ENCODE results near the gene MICU1. TPM values are rescaled to one million over a fixed set of nuclear protein-coding genes. Genes with fewer than 3 reads are reported as not detected.

The MICU1 gene
- total and polyA plus RNA-seq, 2 of the 13 experiments (the other 11 are each of a cell fraction or from before 2014, with no cell fraction given): 32.5 to 56.1 TPM

DNA sequence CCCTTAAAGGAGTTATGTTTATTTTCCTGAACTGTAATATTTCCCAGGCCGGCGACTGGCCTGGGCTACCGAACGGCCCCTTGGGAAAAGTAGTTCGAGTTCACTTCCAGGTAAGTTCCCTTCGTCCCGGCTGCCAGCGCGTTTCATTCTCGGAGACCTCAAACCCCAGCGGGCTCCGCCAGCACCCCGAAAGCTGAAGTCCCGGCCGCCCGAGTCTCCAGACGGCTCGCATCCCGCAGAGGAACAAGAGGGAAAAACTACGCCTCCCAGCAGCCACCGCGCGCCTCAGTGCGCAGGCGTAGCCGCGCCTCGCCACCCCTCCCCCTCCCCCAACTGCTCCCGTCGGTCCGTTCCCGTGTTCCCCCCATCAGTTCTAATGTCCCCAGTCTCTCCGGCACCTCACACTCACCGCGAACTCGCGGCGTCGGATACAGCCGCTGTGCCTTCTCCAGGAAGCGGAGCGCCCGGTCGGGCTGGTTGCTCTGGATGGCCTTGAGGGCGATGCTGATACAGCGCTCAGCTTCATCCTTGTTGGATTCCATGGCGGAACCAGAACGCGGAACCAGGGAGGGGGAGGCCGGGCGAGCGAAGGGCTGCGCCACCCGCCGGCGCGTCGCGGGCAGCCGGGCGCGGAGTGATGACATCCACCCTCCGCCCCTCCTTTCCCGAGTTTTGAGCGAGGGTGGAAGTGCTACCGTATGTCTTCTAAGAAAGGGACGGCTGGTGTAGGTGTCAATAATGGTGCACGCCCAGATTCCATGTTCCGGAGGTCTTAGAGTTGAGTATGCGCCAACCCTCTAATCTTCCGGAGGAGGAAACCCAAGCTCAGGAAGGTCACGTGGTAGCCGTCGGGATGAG is 271.3 kb downstream of the MICU1 start, which contains the start of gene DNAJB12 (continued):
- TF ChIP-seq, protein P1, sequence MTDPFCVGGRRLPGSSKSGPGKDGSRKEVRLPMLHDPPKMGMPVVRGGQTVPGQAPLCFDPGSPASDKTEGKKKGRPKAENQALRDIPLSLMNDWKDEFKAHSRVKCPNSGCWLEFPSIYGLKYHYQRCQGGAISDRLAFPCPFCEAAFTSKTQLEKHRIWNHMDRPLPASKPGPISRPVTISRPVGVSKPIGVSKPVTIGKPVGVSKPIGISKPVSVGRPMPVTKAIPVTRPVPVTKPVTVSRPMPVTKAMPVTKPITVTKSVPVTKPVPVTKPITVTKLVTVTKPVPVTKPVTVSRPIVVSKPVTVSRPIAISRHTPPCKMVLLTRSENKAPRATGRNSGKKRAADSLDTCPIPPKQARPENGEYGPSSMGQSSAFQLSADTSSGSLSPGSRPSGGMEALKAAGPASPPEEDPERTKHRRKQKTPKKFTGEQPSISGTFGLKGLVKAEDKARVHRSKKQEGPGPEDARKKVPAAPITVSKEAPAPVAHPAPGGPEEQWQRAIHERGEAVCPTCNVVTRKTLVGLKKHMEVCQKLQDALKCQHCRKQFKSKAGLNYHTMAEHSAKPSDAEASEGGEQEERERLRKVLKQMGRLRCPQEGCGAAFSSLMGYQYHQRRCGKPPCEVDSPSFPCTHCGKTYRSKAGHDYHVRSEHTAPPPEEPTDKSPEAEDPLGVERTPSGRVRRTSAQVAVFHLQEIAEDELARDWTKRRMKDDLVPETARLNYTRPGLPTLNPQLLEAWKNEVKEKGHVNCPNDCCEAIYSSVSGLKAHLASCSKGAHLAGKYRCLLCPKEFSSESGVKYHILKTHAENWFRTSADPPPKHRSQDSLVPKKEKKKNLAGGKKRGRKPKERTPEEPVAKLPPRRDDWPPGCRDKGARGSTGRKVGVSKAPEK (CRISPR knock-in tag; IDR thresholded peaks at IDR 0.05; ENCODE audit: borderline replicate concordance): no peak
- TF ChIP-seq ZNF329 (CRISPR knock-in tag; IDR thresholded peaks at IDR 0.05; ENCODE audit: low read depth) (0 out of 2 replicates have a peak, but pooled peaks have one; percentile 51), RFX3 (CRISPR knock-in tag; IDR thresholded peaks at IDR 0.05) (no peak), NFE2L2 (IDR thresholded peaks at IDR 0.05; ENCODE audit: low read length) (no peak), ZKSCAN5 (CRISPR knock-in tag; IDR thresholded peaks at IDR 0.05) (no peak), GTF2F1 (IDR thresholded peaks at IDR 0.05; ENCODE audit: low read length) (no peak), ZFAT (CRISPR knock-in tag; conservative IDR thresholded peaks at IDR 0.05) (no peak), PLRG1 (conservative IDR thresholded peaks at IDR 0.05) (no peak), ZNF891 (CRISPR knock-in tag; IDR thresholded peaks at IDR 0.05) (no peak; the same call in 1 of the 2 replicates), ZNF879 (CRISPR knock-in tag; IDR thresholded peaks at IDR 0.05) (no peak), ZNF775 (CRISPR knock-in tag; IDR thresholded peaks at IDR 0.05; ENCODE audit: borderline replicate concordance) (no peak), ZNF343 (CRISPR knock-in tag; IDR thresholded peaks at IDR 0.05) (peak; percentile 70; the same call in 1 of the 2 replicates), TGIF2 (CRISPR knock-in tag; IDR thresholded peaks at IDR 0.05) (peak; percentile 58), ZNF83 (CRISPR knock-in tag; IDR thresholded peaks at IDR 0.05; ENCODE audit: borderline replicate concordance) (no peak), NFE2 (CRISPR knock-in tag; IDR thresholded peaks at IDR 0.05) (no peak), FOXJ3 (CRISPR knock-in tag; IDR thresholded peaks at IDR 0.05; ENCODE audit: borderline replicate concordance) (peak; percentile 54; the same call in 1 of the 2 replicates), PHF20 (CRISPR knock-in tag; IDR thresholded peaks at IDR 0.05) (peak; percentile 97), ZNF12 (CRISPR knock-in tag; IDR thresholded peaks at IDR 0.05) (no peak), CSRNP1 (CRISPR knock-in tag; IDR thresholded peaks at IDR 0.05) (no peak; the same call in 1 of the 2 replicates)
- TF ChIP-seq, protein P2, sequence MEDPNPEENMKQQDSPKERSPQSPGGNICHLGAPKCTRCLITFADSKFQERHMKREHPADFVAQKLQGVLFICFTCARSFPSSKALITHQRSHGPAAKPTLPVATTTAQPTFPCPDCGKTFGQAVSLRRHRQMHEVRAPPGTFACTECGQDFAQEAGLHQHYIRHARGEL (CRISPR knock-in tag; IDR thresholded peaks at IDR 0.05): 0 out of 2 replicates have a peak, but pooled peaks have one; percentile 30
- TF ChIP-seq, protein P3, sequence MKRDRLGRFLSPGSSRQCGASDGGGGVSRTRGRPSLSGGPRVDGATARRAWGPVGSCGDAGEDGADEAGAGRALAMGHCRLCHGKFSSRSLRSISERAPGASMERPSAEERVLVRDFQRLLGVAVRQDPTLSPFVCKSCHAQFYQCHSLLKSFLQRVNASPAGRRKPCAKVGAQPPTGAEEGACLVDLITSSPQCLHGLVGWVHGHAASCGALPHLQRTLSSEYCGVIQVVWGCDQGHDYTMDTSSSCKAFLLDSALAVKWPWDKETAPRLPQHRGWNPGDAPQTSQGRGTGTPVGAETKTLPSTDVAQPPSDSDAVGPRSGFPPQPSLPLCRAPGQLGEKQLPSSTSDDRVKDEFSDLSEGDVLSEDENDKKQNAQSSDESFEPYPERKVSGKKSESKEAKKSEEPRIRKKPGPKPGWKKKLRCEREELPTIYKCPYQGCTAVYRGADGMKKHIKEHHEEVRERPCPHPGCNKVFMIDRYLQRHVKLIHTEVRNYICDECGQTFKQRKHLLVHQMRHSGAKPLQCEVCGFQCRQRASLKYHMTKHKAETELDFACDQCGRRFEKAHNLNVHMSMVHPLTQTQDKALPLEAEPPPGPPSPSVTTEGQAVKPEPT (CRISPR knock-in tag; IDR thresholded peaks at IDR 0.05; ENCODE audit: low read depth): peak; percentile 90
- TF ChIP-seq, protein P4, sequence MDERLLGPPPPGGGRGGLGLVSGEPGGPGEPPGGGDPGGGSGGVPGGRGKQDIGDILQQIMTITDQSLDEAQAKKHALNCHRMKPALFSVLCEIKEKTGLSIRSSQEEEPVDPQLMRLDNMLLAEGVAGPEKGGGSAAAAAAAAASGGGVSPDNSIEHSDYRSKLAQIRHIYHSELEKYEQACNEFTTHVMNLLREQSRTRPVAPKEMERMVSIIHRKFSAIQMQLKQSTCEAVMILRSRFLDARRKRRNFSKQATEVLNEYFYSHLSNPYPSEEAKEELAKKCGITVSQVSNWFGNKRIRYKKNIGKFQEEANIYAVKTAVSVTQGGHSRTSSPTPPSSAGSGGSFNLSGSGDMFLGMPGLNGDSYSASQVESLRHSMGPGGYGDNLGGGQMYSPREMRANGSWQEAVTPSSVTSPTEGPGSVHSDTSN (CRISPR knock-in tag; IDR thresholded peaks at IDR 0.05): no peak

All from HepG2 (cell line).